WTC11 (cell line): ENCODE data around the gene SPRR5. TPM values are rescaled to one million over a fixed set of nuclear protein-coding genes. Genes with fewer than 3 reads are reported as not detected.

Source experiments
- ATAC-seq: fragments of 200-7000 bp; cut with Tn5 transposase; 2 replicates; pipeline ENCODE4 v1.10.0; 2021; ENCODE audit warnings: mild to moderate bottlenecking, moderate library complexity
- CTCF ChIA-PET: fragments of 300-600 bp; sonication (Branson Sonifier 250); formaldehyde crosslinking; loops from one replicate; lab custom pipeline; 2021; ENCODE audit warnings: antibody characterized with exemption; lab: Charles Lee
- POLR2A ChIA-PET: fragments of 350-600 bp; sonication (Branson Sonifier 250); formaldehyde crosslinking; loops from one replicate; lab custom pipeline; 2021; ENCODE audit warnings: antibody characterized with exemption; lab: Charles Lee
- DNase-seq: peaks from one replicate; pipeline ENCODE4 v3.0.0; 2021; ENCODE audit warnings: low spot score
- H3K27ac Mint-ChIP-seq: 2 replicates; pipeline ENCODE4 v1.8.0; 2021; ENCODE audit warnings: mixed read lengths
- H3K27me3 Mint-ChIP-seq: 2 replicates; pipeline ENCODE4 v1.8.0; 2021; ENCODE audit warnings: low read depth, mild to moderate bottlenecking, moderate library complexity, mixed read lengths
- H3K36me3 Mint-ChIP-seq: 2 replicates; pipeline ENCODE4 v1.8.0; 2021; ENCODE audit warnings: mixed read lengths
- H3K4me1 Mint-ChIP-seq: 2 replicates; pipeline ENCODE4 v1.8.0; 2022; ENCODE audit warnings: mixed read lengths
- H3K4me3 Mint-ChIP-seq: 2 replicates; pipeline ENCODE4 v1.8.0; 2021; ENCODE audit warnings: mild to moderate bottlenecking, moderate library complexity, mixed read lengths
- H3K9me3 Mint-ChIP-seq: 2 replicates; pipeline ENCODE4 v1.8.0; 2021; ENCODE audit warnings: mixed read lengths
- ATF2 ChIP-seq: sonication (generic); formaldehyde crosslinking; IDR thresholded peaks from 2 replicates; pipeline ENCODE4 v1.8.1; 2022; ENCODE audit warnings: low read depth, missing genetic modification reagents, borderline replicate concordance
- CBFB ChIP-seq: sonication (generic); formaldehyde crosslinking; IDR thresholded peaks from 2 replicates; pipeline ENCODE4 v1.8.1; 2022; ENCODE audit warnings: mild to moderate bottlenecking, low read depth, missing genetic modification reagents
- CREM ChIP-seq: sonication (generic); formaldehyde crosslinking; IDR thresholded peaks from 2 replicates; pipeline ENCODE4 v1.8.1; 2022; ENCODE audit warnings: mild to moderate bottlenecking, missing genetic modification reagents, moderate library complexity
- ESRRA ChIP-seq: sonication (generic); formaldehyde crosslinking; IDR thresholded peaks from 2 replicates; pipeline ENCODE4 v1.8.1; 2022; ENCODE audit warnings: mild to moderate bottlenecking, missing genetic modification reagents, borderline replicate concordance
- FOXK1 ChIP-seq: sonication (generic); formaldehyde crosslinking; IDR thresholded peaks from 2 replicates; pipeline ENCODE4 v1.8.0; 2022; ENCODE audit warnings: mild to moderate bottlenecking, moderate library complexity, missing genetic modification reagents
- FOXP4 ChIP-seq: sonication (generic); formaldehyde crosslinking; IDR thresholded peaks from 2 replicates; pipeline ENCODE4 v1.8.0; 2022; ENCODE audit warnings: mild to moderate bottlenecking, missing genetic modification reagents
- GABPB1 ChIP-seq: sonication (generic); formaldehyde crosslinking; IDR thresholded peaks from 2 replicates; pipeline ENCODE4 v1.8.1; 2023; ENCODE audit warnings: mild to moderate bottlenecking, missing genetic modification reagents
- HMGA2 ChIP-seq: fragments of 250-450 bp; sonication (Bioruptor Pico); IDR thresholded peaks from 2 replicates; pipeline ENCODE4 v1.4.0; 2021; ENCODE audit warnings: mild to moderate bottlenecking, moderate library complexity
- JUN ChIP-seq: sonication (generic); formaldehyde crosslinking; IDR thresholded peaks from 2 replicates; pipeline ENCODE4 v1.8.0; 2023; ENCODE audit warnings: mild to moderate bottlenecking, missing genetic modification reagents
- MYBL2 ChIP-seq: sonication (generic); formaldehyde crosslinking; IDR thresholded peaks from 2 replicates; pipeline ENCODE4 v1.8.1; 2023; ENCODE audit warnings: mild to moderate bottlenecking, moderate library complexity, missing genetic modification reagents
- NFE2L1 ChIP-seq: sonication (generic); formaldehyde crosslinking; IDR thresholded peaks from 2 replicates; pipeline ENCODE4 v1.8.1; 2023; ENCODE audit warnings: missing genetic modification reagents
- RORB ChIP-seq: fragments of 250-450 bp; sonication (Bioruptor Pico); IDR thresholded peaks from 2 replicates; pipeline ENCODE4 v1.9.0; 2021; ENCODE audit warnings: mild to moderate bottlenecking
- ZMAT4 ChIP-seq: fragments of 250-450 bp; sonication (Bioruptor Pico); IDR thresholded peaks from 2 replicates; pipeline ENCODE4 v1.9.0; 2021; ENCODE audit warnings: mild to moderate bottlenecking
- ZNF232 ChIP-seq: sonication (generic); formaldehyde crosslinking; IDR thresholded peaks from 2 replicates; pipeline ENCODE4 v1.8.0; 2022; ENCODE audit warnings: mild to moderate bottlenecking, missing genetic modification reagents
- ZNF263 ChIP-seq: sonication (generic); formaldehyde crosslinking; IDR thresholded peaks from 2 replicates; pipeline ENCODE4 v1.8.1; 2022; ENCODE audit warnings: low read depth, mild to moderate bottlenecking, moderate library complexity, missing genetic modification reagents
- ZNF416 ChIP-seq: fragments of 250-450 bp; sonication (Bioruptor Pico); IDR thresholded peaks from 2 replicates; pipeline ENCODE4 v1.9.0; 2021; ENCODE audit warnings: mild to moderate bottlenecking, inconsistent platforms
- ZSCAN18 ChIP-seq: fragments of 250-450 bp; sonication (Bioruptor Pico); IDR thresholded peaks from 2 replicates; pipeline ENCODE4 v2.1.2; 2022; ENCODE audit warnings: mild to moderate bottlenecking, moderate library complexity
- total RNA-seq: library from RNA; stranded (reverse); gene quantifications from 3 replicates; pipeline ENCODE4 v1.2.3, GENCODE V29; 2021
- TF ChIP-seq, protein P1 (sequence below): sonication (generic); formaldehyde crosslinking; IDR thresholded peaks from 2 replicates; pipeline ENCODE4 v1.8.0; 2022; ENCODE audit warnings: mild to moderate bottlenecking, missing genetic modification reagents
- TF ChIP-seq, protein P2 (sequence below): sonication (generic); formaldehyde crosslinking; IDR thresholded peaks from 2 replicates; pipeline ENCODE4 v1.8.0; 2022; ENCODE audit warnings: mild to moderate bottlenecking, missing genetic modification reagents
- TF ChIP-seq, protein P3 (sequence below): sonication (generic); formaldehyde crosslinking; IDR thresholded peaks from 2 replicates; pipeline ENCODE4 v1.8.1; 2023; ENCODE audit warnings: mild to moderate bottlenecking, missing genetic modification reagents, moderate library complexity

Gene SPRR5
- total RNA-seq, 1 experiment from 2014 or later = not detected

- H3K4me1 Mint-ChIP-seq = no peaks in the 10 kb centered on the region
- TF ChIP-seq HMGA2 = no peak
- TF ChIP-seq, all 79 proteins: peak for 0
- ATAC-seq = no peak
- Mint-ChIP-seq H3K36me3 (no peaks in the 10 kb centered on the region), H3K27me3 (peaks cover 2% of the 10 kb centered on the region; the same call in 1 of the 2 replicates), H3K4me3 (no peak overlapping the region), H3K9me3 (peaks cover 4% of the 10 kb centered on the region; the same call in 1 of the 2 replicates), H3K27ac (no peak overlapping the region)
- CTCF ChIA-PET = interaction anchor here (1.0 to 10.9 kb wide), 2 partner anchors 90 to 223 kb away, joined by 3 to 123 read pairs; partner anchors contain the start of gene SMCP
- no peak for DNase-seq
- POLR2A ChIA-PET = no interaction called here
Measured at GRCh38 chr1:152968248-152968647, 21.2 kb downstream of the SPRR5 start.

GRCh38 chr1:152969036-152969435, 22.0 kb downstream of the SPRR5 start:
- H3K36me3 Mint-ChIP-seq = no peaks in the 10 kb centered on the region
- ChIA-PET CTCF (interaction anchor here (1.0 to 10.9 kb wide), 2 partner anchors 91 to 222 kb away, joined by 3 to 123 read pairs; partner anchors contain the start of gene SMCP), POLR2A (no interaction called here)
- peaks cover 4% of the 10 kb centered on the region; the same call in 1 of the 2 replicates for H3K9me3 Mint-ChIP-seq
- H3K27ac Mint-ChIP-seq = no peak overlapping the region
- H3K4me3 Mint-ChIP-seq = no peak overlapping the region
- no peaks in the 10 kb centered on the region for H3K4me1 Mint-ChIP-seq
- DNase-seq = no peak
- TF ChIP-seq JUN (CRISPR knock-in tag) (no peak), FOXP4 (no peak), ZSCAN18 (no peak), ZMAT4 (CRISPR knock-in tag) (no peak), FOXK1 (CRISPR knock-in tag) (no peak), ZNF263 (CRISPR knock-in tag) (no peak), CBFB (no peak), ZNF416 (CRISPR knock-in tag) (no peak), RORB (CRISPR knock-in tag) (no peak), ZNF232 (CRISPR knock-in tag) (no peak), ATF2 (no peak), MYBL2 (CRISPR knock-in tag) (no peak), CREM (no peak)
- TF ChIP-seq, protein P1, sequence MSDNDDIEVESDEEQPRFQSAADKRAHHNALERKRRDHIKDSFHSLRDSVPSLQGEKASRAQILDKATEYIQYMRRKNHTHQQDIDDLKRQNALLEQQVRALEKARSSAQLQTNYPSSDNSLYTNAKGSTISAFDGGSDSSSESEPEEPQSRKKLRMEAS (CRISPR knock-in tag) = no peak
- TF ChIP-seq, protein P2, sequence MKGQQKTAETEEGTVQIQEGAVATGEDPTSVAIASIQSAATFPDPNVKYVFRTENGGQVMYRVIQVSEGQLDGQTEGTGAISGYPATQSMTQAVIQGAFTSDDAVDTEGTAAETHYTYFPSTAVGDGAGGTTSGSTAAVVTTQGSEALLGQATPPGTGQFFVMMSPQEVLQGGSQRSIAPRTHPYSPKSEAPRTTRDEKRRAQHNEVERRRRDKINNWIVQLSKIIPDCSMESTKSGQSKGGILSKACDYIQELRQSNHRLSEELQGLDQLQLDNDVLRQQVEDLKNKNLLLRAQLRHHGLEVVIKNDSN (CRISPR knock-in tag) = no peak
- ATAC-seq = no peak
- peaks cover 5% of the 10 kb centered on the region; the same call in 1 of the 2 replicates for H3K27me3 Mint-ChIP-seq

GRCh38 chr1:152970495-152970894, 23.5 kb downstream of the SPRR5 start, which contains the start of gene SPRR4:
Gene SPRR4, plus strand, starts transcription at chr1:152970648. Its CDS starts 1,243 bp downstream, at chr1:152971891.
- ChIA-PET CTCF (interaction anchor here (0.6 kb wide), 1 partner anchor 100 kb away, joined by 3 read pairs; no protein-coding TSS in a partner anchor), POLR2A (no interaction called here)
- DNase-seq = no peak
- H3K9me3 Mint-ChIP-seq = no peaks in the 10 kb centered on the region
- H3K4me3 Mint-ChIP-seq = no peak within 1 kb of the TSS
- no peak for ATAC-seq
- peaks cover 5% of the 10 kb centered on the region; the same call in 1 of the 2 replicates for H3K27me3 Mint-ChIP-seq
- H3K27ac Mint-ChIP-seq = no peak within 1 kb of the TSS
- H3K4me1 Mint-ChIP-seq = no peaks in the 10 kb centered on the region; the same call in 1 of the 2 replicates
- no peaks in the 10 kb centered on the region for H3K36me3 Mint-ChIP-seq
- TF ChIP-seq FOXK1 (CRISPR knock-in tag) (no peak), ESRRA (no peak), ZSCAN18 (no peak), NFE2L1 (CRISPR knock-in tag) (no peak), GABPB1 (CRISPR knock-in tag) (no peak)
- TF ChIP-seq, protein P3, sequence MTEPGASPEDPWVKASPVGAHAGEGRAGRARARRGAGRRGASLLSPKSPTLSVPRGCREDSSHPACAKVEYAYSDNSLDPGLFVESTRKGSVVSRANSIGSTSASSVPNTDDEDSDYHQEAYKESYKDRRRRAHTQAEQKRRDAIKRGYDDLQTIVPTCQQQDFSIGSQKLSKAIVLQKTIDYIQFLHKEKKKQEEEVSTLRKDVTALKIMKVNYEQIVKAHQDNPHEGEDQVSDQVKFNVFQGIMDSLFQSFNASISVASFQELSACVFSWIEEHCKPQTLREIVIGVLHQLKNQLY (CRISPR knock-in tag) = no peak
